Inferior parietal cortex (tissue), 1 donor: ENCODE data around the gene FXYD2.

ENCODE experiments used
- DNase-seq: peaks from one replicate; pipeline ENCODE4 v3.0.0-alpha.2; 2016; ENCODE audit errors: extremely low spot score

FXYD2 gene

GRCh38 chr11:117857734-117858414 lies 33.3 kb upstream of the FXYD2 start:
- DNase-seq = no peak

GRCh38 chr11:117855912-117856651 lies 31.5 kb upstream of the FXYD2 start:
- DNase-seq = no peak

- no peak for DNase-seq
These were observed 30.8 kb upstream of the FXYD2 start for GRCh38 chr11:117855186-117855845.

- no peak for DNase-seq
These were observed 27.8 kb upstream of the FXYD2 start for GRCh38 chr11:117852309-117852708.

- DNase-seq = no peak
These were observed 27.3 kb upstream of the FXYD2 start for GRCh38 chr11:117851852-117852251.

GRCh38 chr11:117851106-117851505 lies 26.6 kb upstream of the FXYD2 start:
- no peak for DNase-seq

GRCh38 chr11:117849781-117850414 lies 25.4 kb upstream of the FXYD2 start:
- DNase-seq = no peak

- DNase-seq = peak; percentile 77
These were observed 19.3 kb upstream of the FXYD2 start for GRCh38 chr11:117843666-117844484.

GRCh38 chr11:117842131-117842941 lies 17.8 kb upstream of the FXYD2 start:
- no peak for DNase-seq

GRCh38 chr11:117841551-117842031 lies 17.0 kb upstream of the FXYD2 start:
- no peak for DNase-seq

GRCh38 chr11:117840881-117841550 lies 16.5 kb upstream of the FXYD2 start:
- DNase-seq = no peak

- DNase-seq = no peak
These were observed 15.6 kb upstream of the FXYD2 start for GRCh38 chr11:117839936-117840813.

- DNase-seq = no peak
These were observed 14.9 kb upstream of the FXYD2 start for GRCh38 chr11:117839380-117839881.

GRCh38 chr11:117838901-117839300 lies 14.4 kb upstream of the FXYD2 start:
- DNase-seq = no peak

- DNase-seq = no peak
These were observed 13.2 kb upstream of the FXYD2 start for GRCh38 chr11:117837791-117838190.

- DNase-seq = no peak
These were observed 12.7 kb upstream of the FXYD2 start for GRCh38 chr11:117837070-117837776.

GRCh38 chr11:117836077-117836960 lies 11.8 kb upstream of the FXYD2 start:
- no peak for DNase-seq
